MM.1S (cell line): Measurements from ENCODE around the gene TMEM9.

Experiments
- EZH2 ChIP-seq: fragments of 300-600 bp; sonication (generic); optimal IDR thresholded peaks from 2 replicates; pipeline ENCODE3; 2017; ENCODE audit warnings: low read depth, mild to moderate bottlenecking, antibody characterized with exemption, low read length, mixed read lengths
- EZH2phosphoT487 ChIP-seq: fragments of 300-600 bp; sonication (generic); IDR thresholded peaks from 2 replicates; pipeline ENCODE4 v1.6.1; 2018; ENCODE audit warnings: antibody characterized with exemption, low read length
- TF ChIP-seq, protein P1 (sequence below): fragments of 300-600 bp; sonication (generic); IDR thresholded peaks from 2 replicates; pipeline ENCODE4 v1.5.1; 2016; ENCODE audit warnings: antibody characterized with exemption, low read length, mixed read lengths

DNA sequence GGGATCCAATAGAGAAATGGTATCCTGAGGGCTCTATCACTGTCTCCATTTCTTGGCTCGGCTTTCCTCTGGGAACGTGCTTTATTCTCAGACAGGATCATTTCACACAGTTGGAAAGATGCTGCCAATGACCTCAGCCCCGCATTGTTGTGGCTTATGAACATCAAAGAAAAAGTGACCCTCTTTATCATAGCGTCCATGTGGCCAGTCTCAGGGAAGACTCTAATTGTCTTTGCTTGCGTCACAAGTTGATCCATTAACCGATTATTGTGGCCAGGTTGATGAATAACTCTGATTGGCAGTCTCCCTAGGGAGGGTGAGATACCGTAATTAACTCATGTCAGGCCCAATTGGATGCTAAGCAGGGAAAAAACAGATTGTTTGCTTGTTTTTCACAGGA lies 10.4 kb upstream of the TMEM9 start:
- TF ChIP-seq, protein P1, sequence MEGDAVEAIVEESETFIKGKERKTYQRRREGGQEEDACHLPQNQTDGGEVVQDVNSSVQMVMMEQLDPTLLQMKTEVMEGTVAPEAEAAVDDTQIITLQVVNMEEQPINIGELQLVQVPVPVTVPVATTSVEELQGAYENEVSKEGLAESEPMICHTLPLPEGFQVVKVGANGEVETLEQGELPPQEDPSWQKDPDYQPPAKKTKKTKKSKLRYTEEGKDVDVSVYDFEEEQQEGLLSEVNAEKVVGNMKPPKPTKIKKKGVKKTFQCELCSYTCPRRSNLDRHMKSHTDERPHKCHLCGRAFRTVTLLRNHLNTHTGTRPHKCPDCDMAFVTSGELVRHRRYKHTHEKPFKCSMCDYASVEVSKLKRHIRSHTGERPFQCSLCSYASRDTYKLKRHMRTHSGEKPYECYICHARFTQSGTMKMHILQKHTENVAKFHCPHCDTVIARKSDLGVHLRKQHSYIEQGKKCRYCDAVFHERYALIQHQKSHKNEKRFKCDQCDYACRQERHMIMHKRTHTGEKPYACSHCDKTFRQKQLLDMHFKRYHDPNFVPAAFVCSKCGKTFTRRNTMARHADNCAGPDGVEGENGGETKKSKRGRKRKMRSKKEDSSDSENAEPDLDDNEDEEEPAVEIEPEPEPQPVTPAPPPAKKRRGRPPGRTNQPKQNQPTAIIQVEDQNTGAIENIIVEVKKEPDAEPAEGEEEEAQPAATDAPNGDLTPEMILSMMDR: no peak
- TF ChIP-seq EZH2 (no peak), EZH2phosphoT487 (no peak)
